Embryonic facial prominence (tissue), 1 donor: Measurements from ENCODE around the gene TEKTIP1.

Experiments
- DNase-seq: peaks from one replicate; pipeline ENCODE4 v3.0.0-alpha.2; 2016; ENCODE audit errors: extremely low spot score

Gene TEKTIP1

DNA sequence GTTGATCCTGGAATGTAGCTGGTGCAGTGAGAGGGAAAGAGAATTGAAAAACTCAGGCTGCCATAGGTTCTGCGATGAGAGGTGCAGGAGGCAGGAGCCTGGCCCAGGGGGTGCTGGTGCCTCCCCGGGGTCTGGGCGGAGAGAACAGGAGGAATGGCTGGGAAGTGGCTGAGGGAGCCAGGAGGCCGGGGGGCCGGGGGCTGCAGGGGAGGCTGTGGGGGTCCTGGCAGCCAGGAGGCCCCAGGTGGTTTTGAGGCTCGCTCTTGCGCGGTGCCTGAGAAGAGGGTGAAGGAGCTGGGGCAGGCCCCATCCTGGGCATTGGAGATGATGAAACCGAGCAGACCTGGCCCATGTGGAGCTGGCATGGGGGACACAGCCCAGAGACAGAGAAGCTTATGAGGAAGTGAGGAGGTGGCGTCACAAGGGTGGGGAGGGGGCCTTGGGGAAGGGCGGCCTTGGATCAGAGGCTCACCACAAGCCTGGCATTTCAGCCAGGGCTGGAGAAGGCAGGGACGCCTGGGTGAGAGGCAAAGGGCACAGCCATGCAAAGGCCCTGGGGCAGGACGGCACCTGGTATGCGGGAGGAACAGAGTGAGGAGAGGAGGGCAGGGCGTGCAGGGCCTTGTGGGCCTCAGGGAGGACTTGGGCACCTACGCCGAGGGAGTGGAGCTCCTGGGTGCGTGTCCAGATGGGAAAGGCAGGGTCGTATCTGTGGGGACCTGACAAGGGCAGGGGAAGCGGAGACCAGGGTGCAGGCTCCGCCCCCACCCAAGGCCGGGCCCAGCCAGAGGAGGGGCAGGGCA lies 1.3 kb upstream of the TEKTIP1 start:
- DNase-seq = no peak

DNA sequence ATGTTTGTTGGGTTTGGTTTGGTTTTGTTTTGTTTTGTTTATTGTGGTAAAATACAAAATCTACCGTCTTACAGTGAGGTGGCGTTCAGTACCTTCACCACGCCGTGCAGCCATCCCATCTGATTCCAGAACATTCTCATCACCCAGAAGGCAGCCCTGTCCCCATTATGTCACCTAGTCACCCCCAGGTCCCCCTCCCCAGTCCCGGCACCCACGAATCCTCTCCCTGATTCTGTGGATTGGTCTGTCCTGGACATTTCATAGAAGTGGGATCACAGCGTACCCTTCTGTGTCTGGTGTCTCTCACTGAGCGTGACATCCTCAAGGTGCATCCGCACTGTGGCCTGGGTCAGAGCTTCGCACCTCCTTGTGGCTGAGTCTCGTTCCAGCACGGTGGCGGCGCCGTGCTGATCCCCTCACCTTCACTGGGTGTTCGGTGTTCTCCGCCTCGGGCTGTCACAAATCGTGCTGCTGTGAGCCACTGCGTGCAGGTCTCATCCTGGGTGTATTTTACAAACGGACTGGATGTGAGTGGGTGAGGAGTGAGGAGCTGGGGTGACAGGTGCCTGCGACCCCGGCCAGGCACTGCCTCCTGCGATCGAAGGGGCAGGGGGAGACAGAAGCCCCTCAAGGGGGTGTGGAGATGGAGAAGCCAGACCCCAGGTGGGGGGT lies 580 bp upstream of the TEKTIP1 start:
- DNase-seq = no peak

DNA sequence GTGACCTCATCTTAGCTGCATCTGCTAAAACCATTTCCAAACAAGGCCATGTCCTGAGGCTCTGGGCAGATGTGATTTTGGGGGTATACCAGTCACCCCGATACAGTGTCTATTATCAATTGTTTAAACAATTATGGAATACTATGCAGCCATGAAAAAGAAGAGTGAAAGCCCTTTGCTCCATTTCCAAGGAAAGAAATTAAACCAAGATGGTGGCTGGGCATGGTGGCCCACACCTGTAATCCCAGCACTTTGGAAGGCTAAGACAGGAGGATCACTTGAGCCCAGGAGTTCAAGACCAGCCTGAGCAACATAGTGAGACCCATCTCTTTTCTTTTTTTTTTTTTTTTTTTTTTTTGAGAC lies 763 bp downstream of the TEKTIP1 start:
- no peak for DNase-seq

DNA sequence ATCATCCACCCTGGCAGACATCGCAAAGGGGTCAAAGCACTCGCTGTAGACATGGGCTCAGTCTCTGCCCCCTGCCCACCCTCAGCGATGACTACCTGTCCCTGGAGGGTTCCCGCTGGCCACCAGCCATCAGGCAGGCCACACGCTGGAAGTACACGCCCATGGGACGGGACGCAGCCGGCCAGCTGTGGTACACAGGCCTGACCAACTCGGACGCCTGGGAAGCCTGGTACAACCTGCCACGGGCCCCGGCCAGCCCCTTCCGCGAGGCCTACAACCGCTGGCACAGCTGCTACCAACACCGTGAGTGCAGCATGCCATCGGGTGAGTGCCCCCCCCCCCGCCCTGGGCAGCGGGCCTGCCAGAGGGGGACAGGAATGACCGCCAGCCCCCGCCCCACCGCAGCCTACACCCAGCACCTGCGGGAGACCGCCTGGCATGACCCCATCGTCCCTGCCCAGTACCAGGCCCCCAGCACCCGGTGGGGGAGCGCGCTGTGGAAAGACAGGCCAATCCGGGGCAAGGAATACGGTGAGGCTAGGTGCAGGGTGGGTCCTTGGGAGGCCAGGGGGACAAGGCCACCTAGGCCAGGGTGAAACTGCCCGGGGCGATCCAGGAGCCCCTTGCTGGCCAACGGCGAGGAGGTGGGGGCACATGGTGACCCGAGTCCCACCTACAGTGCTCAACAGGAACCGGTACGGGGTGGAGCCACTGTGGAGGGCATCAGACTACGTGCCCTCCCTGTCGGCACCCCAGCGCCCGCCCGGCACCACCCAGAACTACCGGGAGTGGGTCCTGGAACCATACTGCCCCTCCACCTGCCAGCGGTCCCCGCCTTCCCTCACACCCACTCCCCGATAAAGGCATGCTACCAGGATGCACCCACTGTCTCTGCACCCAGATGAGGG lies 4.4 kb downstream of the TEKTIP1 start:
- DNase-seq = no peak

DNA sequence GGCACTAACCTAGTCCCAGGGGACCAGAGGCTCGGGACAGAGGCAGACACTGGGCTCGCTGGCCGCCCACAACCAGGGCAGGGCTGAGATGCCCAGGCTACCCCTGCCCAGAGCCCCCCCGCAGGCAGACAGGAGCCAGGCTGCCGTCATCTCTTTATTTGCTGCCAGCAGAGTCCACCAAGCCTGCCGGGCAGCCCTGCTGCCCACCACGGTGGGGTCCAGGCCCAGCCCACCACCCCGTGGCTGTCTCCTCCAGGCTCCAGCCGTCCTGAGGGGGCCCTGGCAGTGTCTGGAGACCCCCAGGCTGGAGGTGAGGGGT lies 5.0 kb downstream of the TEKTIP1 start:
- DNase-seq = no peak

DNA sequence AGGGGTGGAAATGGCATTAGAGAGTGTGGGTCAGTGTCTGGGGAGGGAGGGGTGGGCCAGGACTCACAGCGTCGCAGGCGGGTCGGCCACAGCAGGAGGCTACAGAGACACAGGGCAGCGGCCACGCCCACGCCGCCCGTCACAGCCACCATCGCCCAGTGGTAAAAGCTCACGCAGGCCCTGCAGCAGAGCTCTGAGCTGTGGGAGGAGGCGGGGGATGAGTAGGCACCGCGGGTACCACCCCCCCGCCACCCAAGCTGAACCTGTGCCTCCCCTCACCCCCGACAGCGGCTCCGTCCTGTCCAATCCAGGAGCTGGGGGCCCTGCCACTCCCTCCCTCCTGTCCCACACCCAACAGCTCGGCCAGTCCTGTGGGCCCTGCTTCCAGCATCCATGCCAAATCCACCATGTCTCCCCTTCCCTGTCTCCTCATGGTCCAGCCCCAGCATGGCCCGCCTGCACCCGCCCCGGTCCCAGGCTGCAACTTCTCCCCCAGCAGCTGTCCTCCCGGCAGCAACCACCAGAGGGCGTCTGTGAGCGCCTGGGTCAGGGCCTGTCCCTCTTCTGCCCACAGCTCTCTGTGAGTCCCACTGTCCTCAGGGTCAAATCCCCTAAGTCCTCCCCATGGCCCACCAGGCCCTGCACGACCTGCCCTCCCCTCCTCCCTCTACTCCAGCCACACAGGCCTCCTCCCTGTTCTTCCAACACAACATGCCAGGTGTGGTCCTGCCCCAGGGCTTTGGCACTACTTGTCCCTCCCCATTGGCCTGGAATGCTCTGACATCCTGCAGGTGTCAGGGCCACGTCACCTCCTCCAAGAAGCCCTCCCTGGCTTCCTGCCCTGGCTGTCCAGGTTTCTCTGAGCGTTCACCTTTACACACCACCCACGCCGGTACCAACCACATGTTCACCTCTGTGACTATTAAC lies 6.0 kb downstream of the TEKTIP1 start:
- no peak for DNase-seq

DNA sequence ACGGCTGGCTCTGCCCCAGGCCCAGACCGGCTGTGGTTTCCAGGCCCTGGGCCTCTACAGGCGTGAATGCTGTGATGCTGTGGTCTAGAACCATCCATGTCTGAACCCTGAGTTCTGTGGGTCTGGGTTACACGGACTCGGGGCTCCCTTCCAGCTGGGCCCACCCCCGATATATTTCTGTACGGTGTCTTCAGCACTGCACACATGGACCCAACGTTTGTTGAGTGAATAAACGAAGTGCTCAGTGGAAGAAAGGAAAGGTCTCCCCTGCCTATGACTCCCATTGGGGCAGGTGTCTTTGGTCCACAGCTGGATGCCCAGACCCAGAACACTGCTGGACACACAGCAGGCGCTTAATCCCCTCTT lies 6.7 kb downstream of the TEKTIP1 start:
- no peak for DNase-seq

DNA sequence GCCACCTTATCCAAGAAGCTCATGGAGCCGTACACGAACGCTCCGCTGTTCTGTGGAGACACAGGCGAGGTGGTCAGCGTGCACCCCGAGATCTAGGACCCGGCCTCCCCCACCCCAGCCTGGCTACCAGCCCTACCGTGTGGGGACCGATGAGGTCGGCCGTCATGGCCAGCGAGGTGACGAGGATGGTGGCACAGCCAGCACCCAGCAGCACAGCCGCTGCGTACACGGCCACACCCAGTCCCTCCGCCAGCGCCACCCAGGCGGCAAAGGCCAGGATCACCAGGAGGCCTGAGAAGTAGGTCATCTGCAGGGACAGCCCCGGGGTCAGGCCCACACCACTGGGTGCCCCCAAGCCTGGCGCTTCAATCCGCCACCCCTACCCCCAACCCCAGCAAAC lies 7.1 kb downstream of the TEKTIP1 start:
- no peak for DNase-seq

DNA sequence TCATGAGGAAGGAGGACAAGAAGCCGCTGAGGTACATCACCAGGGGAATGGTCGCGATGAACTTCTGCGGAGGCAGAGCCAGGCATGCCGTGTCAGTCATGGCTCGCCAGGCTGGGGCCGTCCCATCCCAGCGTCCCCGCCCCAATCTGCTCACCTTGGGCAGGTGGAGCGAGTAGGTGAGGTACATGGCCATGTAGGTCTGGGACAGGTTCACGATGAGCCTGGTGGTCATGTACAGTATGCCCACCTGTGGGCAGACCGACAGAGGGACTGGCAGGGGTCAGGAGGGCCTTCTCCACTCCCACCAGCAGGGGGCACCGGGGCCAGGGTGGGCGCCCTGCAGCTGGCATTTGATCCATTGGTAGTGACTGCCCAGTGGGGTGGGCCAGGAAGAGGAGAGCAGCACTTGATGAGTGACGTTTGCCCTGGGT lies 8.3 kb downstream of the TEKTIP1 start:
- DNase-seq = no peak

DNA sequence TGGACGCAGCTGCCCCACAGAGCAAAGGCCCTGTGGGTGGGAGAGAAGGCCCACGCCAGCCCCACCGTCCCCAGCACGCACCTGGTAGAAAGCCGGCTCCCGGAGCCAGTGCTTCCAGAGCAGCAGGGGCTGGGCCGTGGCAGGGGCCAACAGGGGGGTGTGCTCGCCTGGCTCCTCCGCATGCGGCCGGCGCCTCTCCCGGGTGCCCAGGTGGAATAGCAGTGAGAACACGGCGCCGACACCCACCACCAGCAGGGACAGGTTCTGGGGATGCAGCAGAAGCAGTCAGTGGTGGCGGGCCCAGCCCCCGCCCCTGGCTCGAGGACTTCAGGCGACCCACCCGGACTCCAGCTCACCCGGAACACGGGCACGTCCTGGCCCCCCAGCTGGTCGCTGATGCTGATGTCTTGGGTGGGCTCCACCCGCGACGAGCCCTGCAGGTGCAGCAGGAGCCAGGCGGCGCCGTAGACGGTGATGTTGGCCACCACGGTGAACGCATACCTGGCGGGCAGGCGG lies 8.9 kb downstream of the TEKTIP1 start:
- DNase-seq = no peak

DNA sequence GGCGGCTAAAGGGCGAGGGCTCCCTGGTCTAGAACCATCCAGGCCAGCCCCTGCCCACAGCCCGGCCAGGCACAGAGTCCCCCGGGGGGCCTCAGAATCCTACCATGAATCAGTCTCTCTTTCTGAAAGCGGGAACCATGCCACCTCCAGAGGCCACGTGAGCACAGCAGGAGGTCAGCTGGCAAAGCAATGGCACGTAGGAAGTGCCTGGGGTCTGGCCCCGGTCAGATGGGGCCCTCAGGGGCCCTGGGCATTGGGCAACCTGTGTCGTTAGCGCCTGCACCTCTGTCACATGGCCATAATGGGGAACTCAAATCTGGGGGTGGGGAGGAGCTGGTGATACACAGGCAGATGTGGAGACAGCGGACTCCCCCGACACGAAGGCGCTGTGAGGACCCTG lies 9.6 kb downstream of the TEKTIP1 start:
- no peak for DNase-seq

DNA sequence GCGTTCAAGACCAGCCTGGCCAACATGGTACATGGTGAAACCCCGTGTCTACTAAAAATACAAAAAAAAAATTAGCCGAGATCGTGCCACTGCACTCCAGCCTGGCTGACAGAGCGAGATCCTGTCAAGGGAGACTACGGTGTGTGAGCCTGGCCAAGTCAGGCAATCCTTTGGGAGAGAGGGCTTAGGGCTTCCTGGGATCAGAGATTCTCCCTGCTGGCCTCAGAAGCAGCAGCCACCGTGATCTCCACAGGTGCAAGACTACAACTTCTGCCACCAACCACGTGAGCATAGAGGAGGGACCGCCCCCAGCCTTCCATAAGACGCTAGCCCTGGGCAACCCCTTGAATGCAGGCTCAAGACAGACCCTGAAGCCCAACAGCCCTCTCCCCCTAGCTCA lies 10.8 kb downstream of the TEKTIP1 start:
- DNase-seq = no peak

DNA sequence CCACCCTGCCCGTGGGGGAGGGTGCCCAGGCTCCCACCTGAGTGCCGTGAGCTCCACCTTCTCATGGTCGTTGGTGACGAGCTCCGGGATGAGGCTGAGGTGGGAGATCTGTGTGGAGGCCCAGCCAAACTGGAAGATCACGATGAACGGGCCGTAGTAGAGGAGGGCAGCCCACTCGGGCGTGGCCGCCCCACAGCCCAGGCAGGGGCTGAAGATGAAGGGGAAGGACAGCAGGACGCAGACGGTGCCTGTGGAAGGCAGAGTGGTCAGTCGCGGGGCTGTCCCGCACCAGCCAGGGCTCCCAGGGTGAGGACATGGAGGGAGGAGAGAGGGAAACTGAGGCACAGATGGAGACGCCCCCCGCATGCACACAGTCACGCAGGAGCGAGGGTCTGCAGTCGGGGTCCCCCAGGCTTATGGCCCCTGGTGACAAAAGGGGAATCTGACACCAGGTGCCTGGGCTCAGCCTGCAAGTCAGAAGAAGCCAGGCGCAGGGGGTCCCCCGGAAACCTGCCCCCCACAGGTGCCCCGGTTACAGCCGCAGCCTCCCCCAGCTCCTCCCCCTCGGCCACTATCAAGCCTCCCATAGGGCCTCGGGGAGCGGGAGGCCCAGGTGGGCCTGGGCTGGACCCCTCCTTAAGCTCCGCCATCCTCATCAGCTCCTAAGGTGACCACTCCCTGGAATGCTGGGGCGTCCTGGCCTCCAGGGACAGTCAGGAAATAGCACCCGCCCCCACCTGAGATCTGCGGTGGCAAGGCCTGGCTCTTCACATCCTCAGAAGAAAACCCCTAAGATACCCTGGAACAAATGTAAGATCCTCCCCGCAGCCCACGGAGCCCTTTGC lies 12.2 kb downstream of the TEKTIP1 start:
- no peak for DNase-seq

DNA sequence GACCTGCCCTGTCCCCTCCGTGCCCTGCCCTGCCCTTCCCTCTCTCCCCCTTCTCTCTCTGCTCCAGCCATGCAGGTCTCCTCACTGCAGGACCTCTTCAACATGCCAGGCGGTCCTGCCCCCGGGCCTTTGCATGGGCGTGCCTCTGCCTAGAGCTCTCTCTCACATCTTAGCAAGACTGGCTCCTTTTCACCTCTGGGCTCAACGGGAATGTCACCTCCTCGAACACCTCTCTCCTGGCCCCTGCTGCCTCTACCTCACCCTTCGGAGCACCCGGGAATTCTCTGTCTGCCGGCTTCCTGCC lies 12.8 kb downstream of the TEKTIP1 start:
- no peak for DNase-seq

DNA sequence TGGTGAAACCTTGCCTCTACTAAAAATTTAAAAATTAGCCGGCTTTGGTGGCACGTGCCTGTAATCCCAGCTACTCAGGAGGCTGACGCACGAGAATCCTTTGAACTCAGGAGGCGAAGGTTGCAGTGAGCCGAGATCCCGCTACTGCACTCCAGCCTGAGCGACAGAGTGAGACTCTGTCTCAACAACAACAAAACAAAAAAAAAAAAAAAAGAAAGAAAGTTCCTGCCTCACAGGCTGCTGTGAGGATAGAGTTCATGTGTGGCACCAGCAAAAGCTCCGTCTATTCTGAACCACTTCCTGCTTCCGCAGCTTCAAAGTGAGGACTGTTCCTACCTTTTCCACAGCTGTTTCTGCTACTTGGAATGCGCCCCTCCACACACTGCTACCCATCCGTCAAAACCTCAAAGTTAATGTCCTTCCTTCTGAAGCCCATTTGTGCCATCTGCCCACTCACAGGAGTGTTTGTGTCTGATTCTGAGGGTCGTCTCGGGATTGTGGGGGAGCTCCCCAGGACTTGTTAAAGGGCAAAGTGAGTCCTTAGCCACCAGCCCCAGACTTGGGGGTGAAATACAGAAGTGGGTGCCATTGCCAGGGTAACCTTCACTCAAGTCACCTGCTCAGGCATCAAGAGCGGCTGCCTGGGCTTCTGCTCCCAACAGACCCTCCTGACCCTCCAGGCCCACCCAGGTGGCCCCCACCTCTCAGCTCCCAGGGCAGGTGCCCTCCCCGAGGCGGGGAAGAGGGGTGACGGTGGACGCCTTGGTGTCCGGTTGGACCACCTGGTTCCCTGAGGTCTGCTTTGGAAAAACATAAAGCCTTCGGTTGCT lies 15.5 kb downstream of the TEKTIP1 start:
- DNase-seq = no peak

DNA sequence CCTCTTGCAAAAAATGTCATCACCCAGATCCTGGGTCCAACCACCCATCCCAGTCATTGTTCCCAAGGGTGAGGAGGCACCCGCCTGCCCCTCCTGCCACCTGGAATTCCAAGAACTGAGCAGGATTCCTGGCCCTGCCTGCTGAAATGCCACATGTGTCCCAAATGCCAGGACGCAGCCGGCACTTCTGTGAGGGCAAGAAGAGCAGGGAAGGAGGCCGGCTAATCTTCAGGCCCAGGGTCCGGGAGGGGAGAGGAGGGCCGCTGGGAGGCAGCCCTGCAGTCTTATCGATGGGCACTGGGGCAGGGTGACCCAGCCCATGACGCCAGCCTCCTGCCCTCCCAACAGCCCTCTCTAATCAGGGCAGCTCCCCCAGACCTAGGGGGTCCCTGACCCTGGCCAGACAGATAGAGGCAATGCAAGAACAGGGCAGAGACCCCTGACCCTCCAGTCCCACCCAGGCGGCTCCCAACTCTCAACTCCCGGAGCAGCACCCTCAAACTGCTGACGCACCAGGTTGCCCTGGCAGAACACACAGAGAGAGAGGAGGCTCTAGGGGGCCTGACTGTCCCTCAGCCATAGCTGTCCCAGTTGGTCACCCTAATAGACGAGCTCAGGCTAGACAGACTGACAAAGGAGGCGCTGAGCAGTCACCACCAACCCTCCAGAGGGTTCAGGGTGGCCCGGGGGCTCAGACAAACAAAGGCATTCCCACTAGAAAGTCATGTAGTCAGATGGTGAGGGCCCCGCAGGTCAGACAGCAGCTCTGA lies 16.9 kb downstream of the TEKTIP1 start:
- DNase-seq = no peak

DNA sequence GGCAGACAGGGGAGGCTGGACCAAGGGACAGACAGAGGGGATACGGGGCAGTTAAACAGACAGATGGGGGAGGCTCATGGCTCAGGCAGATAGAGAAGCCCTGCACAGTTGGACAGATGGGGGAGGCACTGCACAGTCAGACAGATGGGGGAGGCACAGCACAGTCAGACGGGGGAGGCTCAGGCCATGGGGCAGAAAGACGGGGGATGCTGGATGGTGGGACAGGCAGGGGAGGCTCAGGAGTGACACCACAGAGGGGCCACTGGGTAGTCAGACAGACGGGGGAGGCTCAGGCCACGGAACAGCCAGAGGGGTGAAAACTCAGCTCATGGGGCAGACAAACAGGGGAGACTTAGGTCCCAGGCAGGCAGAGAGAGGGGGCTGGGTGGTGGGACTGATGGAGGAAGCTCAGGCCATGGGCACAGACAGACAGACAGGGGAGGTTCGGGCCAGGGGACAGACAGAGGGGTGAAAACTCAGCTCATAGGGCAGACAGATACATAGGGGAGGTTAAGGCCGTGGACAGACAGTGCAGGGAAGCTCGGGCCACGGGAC lies 17.5 kb downstream of the TEKTIP1 start:
- no peak for DNase-seq

DNA sequence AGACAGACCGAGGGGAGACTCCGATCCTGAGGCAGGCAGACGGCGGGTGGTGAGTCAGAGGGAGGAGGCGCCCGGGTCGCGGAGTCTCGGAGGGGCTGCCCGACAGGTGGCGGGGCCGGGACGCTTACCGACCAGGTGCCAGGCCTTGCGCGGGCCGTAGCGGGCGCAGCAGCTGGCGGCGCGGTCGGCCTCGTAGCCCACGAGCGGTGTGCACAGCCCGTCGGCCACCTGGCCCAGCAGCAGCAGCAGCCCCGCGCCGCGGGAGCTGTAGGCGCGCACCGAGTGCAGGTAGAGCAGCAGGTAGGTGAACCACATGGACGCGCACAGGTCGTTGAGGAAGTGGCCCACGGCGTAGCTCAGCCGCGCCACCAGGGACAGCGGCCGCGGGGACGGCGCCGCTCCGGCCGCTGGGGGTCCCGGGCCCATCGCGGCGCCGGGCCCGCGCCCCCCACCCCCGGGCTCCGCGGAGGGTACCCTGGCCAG lies 18.0 kb downstream of the TEKTIP1 start:
- no peak for DNase-seq
